Measurements from ENCODE around the gene CSNK2A1.
"Not testable (repeated sequence)": the region's sequence is repeated elsewhere in the genome, so short reads cannot be mapped to it uniquely, and the experiment has no call there.

CSNK2A1 gene

GRCh38 chr20:513429-513828 is 30.2 kb downstream of the CSNK2A1 start:
- Histone ChIP-seq H3K9me3 (ENCODE audit: low read length) (no peaks in the 10 kb centered on the region), H3K4me1 (ENCODE audit: insufficient read depth, low read length) (peaks cover 15% of the 10 kb centered on the region), H3K36me3 (ENCODE audit: insufficient read depth, low read length) (peaks cover 9% of the 10 kb centered on the region), H3K4me3 (ENCODE audit: low read length) (no peak overlapping the region), H3K27me3 (ENCODE audit: insufficient read depth, low read length) (no peaks in the 10 kb centered on the region), H2AFZ (ENCODE audit: low read depth, low read length) (no peak overlapping the region)

GRCh38 chr20:510328-511057 is 33.1 kb downstream of the CSNK2A1 start:
- not testable (repeated sequence) for H3K27me3 ChIP-seq (ENCODE audit: insufficient read depth, low read length)

GRCh38 chr20:508364-508787 is 35.2 kb downstream of the CSNK2A1 start:
- H3K36me3 ChIP-seq (ENCODE audit: insufficient read depth, low read length) = peaks cover 41% of the 10 kb centered on the region
- H3K9me3 ChIP-seq (ENCODE audit: low read length); H3K4me1 ChIP-seq (ENCODE audit: insufficient read depth, low read length): not testable (repeated sequence)

More at GRCh38 chr20:510328-511057, 33.1 kb downstream of the CSNK2A1 start:
- not testable (repeated sequence) for H3K9me3 ChIP-seq (ENCODE audit: low read length); H3K4me3 ChIP-seq (ENCODE audit: low read length); H3K4me1 ChIP-seq (ENCODE audit: insufficient read depth, low read length); H2AFZ ChIP-seq (ENCODE audit: low read depth, low read length)
- peaks cover 32% of the 10 kb centered on the region for H3K36me3 ChIP-seq (ENCODE audit: insufficient read depth, low read length)

GRCh38 chr20:507761-508332 is 35.7 kb downstream of the CSNK2A1 start:
- H3K27me3 ChIP-seq (ENCODE audit: insufficient read depth, low read length) = no peaks in the 10 kb centered on the region
- H2AFZ ChIP-seq (ENCODE audit: low read depth, low read length) = no peak overlapping the region
- H3K9me3 ChIP-seq (ENCODE audit: low read length) = no peaks in the 10 kb centered on the region
- peaks cover 46% of the 10 kb centered on the region for H3K36me3 ChIP-seq (ENCODE audit: insufficient read depth, low read length)
- no peaks in the 10 kb centered on the region for H3K4me1 ChIP-seq (ENCODE audit: insufficient read depth, low read length)
- H3K4me3 ChIP-seq (ENCODE audit: low read length) = no peak overlapping the region

More at GRCh38 chr20:508364-508787, 35.2 kb downstream of the CSNK2A1 start:
- H3K27me3 ChIP-seq (ENCODE audit: insufficient read depth, low read length); H2AFZ ChIP-seq (ENCODE audit: low read depth, low read length); H3K4me3 ChIP-seq (ENCODE audit: low read length): not testable (repeated sequence)

DNA sequence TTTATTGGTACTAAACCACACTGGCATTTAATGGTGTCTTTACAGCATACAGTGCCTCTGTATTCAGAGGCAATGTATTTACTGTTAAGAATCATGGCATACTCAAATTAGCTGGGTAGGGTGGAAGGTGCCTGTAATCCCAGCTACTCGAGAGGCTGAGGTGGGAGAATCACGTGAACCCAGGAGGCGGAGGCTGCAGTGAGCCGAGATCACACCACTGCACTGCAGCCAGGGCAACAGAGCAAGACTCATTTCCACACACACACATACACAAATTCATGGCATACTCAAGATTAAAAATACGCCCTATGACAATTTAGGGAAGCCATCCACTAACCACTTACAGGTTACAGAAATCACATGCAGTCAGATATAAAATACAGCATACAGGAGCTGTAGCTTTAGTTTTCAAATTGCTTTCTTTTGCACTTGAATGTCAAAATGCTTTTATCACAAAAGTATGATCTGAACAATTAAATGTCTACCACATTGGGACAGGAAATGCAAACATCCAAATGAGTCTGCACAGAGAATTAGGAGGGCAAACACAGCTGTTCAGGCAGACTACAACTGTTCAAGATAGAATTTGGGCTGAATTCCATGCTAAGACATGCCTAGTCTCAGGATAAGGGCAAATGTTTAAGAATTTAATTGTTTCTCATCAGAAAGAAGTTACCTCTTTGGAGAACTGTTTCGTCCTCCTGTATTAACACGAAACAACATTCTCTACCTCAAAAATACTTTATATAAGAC is 36.4 kb downstream of the CSNK2A1 start:
- H3K36me3 ChIP-seq (ENCODE audit: insufficient read depth, low read length) = peaks cover 52% of the 10 kb centered on the region

GRCh38 chr20:504632-505075 is 38.9 kb downstream of the CSNK2A1 start:
- H3K27me3 ChIP-seq (ENCODE audit: insufficient read depth, low read length) = no peaks in the 10 kb centered on the region
- no peak overlapping the region for H3K4me3 ChIP-seq (ENCODE audit: low read length)
- no peak overlapping the region for H2AFZ ChIP-seq (ENCODE audit: low read depth, low read length)
- peaks cover 63% of the 10 kb centered on the region for H3K36me3 ChIP-seq (ENCODE audit: insufficient read depth, low read length)
- no peaks in the 10 kb centered on the region for H3K9me3 ChIP-seq (ENCODE audit: low read length)
- H3K4me1 ChIP-seq (ENCODE audit: insufficient read depth, low read length) = no peaks in the 10 kb centered on the region

More for the DNA sequence above, 36.4 kb downstream of the CSNK2A1 start:
- no peaks in the 10 kb centered on the region for H3K9me3 ChIP-seq (ENCODE audit: low read length)
- H3K4me3 ChIP-seq (ENCODE audit: low read length) = no peak overlapping the region
- H3K27me3 ChIP-seq (ENCODE audit: insufficient read depth, low read length) = no peaks in the 10 kb centered on the region
- no peak overlapping the region for H2AFZ ChIP-seq (ENCODE audit: low read depth, low read length)
- no peaks in the 10 kb centered on the region for H3K4me1 ChIP-seq (ENCODE audit: insufficient read depth, low read length)

DNA sequence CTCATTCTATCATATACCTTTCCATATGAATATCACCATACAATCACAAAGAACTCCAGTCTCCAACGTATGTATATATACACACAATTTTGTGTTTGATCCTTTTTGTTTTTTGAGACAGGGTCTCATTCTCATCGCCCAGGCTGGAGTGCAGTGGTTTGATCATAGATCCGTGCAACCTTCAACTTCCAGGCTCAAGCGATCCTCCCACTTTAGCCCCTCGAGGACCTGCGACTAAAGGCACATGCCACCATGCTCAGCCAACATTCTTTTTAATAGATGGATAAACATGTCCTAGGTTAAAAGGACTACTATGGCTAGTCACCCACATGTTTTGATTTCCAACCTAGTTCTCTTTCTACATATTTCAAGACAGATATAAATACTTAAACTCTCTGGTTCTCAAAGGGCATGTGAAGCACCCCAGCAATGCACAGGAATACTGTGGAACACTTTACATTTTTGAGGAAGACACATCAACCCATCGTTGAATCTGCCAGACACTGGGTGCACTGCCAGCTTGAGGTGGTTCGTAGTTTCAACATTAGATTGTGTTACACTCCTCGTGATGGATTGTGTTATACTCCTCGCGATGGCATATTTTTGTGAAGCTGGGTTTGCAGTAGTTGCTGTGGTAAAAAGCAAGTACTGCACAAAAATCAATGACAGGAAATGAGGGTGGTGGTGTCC is 40.4 kb downstream of the CSNK2A1 start:
- no peaks in the 10 kb centered on the region for H3K27me3 ChIP-seq (ENCODE audit: insufficient read depth, low read length)
- no peak overlapping the region for H3K4me3 ChIP-seq (ENCODE audit: low read length)
- no peaks in the 10 kb centered on the region for H3K4me1 ChIP-seq (ENCODE audit: insufficient read depth, low read length)
- no peaks in the 10 kb centered on the region for H3K9me3 ChIP-seq (ENCODE audit: low read length)
- H3K36me3 ChIP-seq (ENCODE audit: insufficient read depth, low read length) = peaks cover 71% of the 10 kb centered on the region
- H2AFZ ChIP-seq (ENCODE audit: low read depth, low read length) = no peak overlapping the region

- H3K36me3 ChIP-seq (ENCODE audit: insufficient read depth, low read length) = peaks cover 78% of the 10 kb centered on the region
- H3K4me1 ChIP-seq (ENCODE audit: insufficient read depth, low read length) = no peaks in the 10 kb centered on the region
- no peaks in the 10 kb centered on the region for H3K27me3 ChIP-seq (ENCODE audit: insufficient read depth, low read length)
Observed at GRCh38 chr20:497979-498378, 45.6 kb downstream of the CSNK2A1 start.

DNA sequence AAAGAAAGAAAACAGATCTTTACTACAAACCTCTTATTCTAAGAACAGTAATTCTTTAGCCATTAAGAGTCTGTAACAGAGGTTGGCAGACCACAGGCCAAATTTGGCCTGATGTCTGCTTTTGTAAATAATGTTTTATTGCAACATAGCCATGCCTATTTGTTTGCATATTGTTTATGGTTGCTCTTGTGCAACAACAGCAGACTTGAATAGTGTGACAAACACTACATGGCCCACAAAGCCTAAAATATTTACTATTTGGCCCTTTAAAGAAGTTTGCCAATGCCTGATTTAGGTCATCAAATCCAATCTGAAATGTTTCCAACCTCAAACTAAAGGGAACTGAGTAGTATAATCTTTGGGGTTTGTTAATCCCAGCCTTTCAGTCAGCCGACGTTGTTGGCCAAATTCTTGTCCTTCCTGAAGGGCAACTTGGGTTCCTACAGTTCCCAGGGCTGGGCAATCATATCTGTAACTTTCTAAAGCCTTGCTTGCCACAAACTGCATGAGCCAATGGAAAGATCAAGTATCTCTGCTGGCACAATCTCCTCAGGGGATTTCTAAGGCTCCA is 47.4 kb downstream of the CSNK2A1 start:
- H3K36me3 ChIP-seq (ENCODE audit: insufficient read depth, low read length) = peaks cover 79% of the 10 kb centered on the region
- H3K4me1 ChIP-seq (ENCODE audit: insufficient read depth, low read length) = no peaks in the 10 kb centered on the region
- H2AFZ ChIP-seq (ENCODE audit: low read depth, low read length) = no peak overlapping the region
- H3K4me3 ChIP-seq (ENCODE audit: low read length) = no peak overlapping the region
- H3K9me3 ChIP-seq (ENCODE audit: low read length) = no peaks in the 10 kb centered on the region
- no peaks in the 10 kb centered on the region for H3K27me3 ChIP-seq (ENCODE audit: insufficient read depth, low read length)

More at GRCh38 chr20:497979-498378, 45.6 kb downstream of the CSNK2A1 start:
- no peak overlapping the region for H2AFZ ChIP-seq (ENCODE audit: low read depth, low read length)
- H3K4me3 ChIP-seq (ENCODE audit: low read length) = no peak overlapping the region
- no peaks in the 10 kb centered on the region for H3K9me3 ChIP-seq (ENCODE audit: low read length)

- H3K4me3 ChIP-seq (ENCODE audit: low read length) = no peak overlapping the region
- no peak overlapping the region for H2AFZ ChIP-seq (ENCODE audit: low read depth, low read length)
- no peaks in the 10 kb centered on the region for H3K27me3 ChIP-seq (ENCODE audit: insufficient read depth, low read length)
- peaks cover 80% of the 10 kb centered on the region for H3K36me3 ChIP-seq (ENCODE audit: insufficient read depth, low read length)
- H3K9me3 ChIP-seq (ENCODE audit: low read length) = no peaks in the 10 kb centered on the region
- H3K4me1 ChIP-seq (ENCODE audit: insufficient read depth, low read length) = no peaks in the 10 kb centered on the region
Observed at GRCh38 chr20:492159-492558, 51.4 kb downstream of the CSNK2A1 start.

- no peak overlapping the region for H2AFZ ChIP-seq (ENCODE audit: low read depth, low read length)
- H3K27me3 ChIP-seq (ENCODE audit: insufficient read depth, low read length) = no peaks in the 10 kb centered on the region
- no peak overlapping the region for H3K4me3 ChIP-seq (ENCODE audit: low read length)
- H3K9me3 ChIP-seq (ENCODE audit: low read length) = no peaks in the 10 kb centered on the region
- no peaks in the 10 kb centered on the region for H3K4me1 ChIP-seq (ENCODE audit: insufficient read depth, low read length)
- H3K36me3 ChIP-seq (ENCODE audit: insufficient read depth, low read length) = peaks cover 86% of the 10 kb centered on the region
Observed at GRCh38 chr20:487655-488054, 55.9 kb downstream of the CSNK2A1 start.

DNA sequence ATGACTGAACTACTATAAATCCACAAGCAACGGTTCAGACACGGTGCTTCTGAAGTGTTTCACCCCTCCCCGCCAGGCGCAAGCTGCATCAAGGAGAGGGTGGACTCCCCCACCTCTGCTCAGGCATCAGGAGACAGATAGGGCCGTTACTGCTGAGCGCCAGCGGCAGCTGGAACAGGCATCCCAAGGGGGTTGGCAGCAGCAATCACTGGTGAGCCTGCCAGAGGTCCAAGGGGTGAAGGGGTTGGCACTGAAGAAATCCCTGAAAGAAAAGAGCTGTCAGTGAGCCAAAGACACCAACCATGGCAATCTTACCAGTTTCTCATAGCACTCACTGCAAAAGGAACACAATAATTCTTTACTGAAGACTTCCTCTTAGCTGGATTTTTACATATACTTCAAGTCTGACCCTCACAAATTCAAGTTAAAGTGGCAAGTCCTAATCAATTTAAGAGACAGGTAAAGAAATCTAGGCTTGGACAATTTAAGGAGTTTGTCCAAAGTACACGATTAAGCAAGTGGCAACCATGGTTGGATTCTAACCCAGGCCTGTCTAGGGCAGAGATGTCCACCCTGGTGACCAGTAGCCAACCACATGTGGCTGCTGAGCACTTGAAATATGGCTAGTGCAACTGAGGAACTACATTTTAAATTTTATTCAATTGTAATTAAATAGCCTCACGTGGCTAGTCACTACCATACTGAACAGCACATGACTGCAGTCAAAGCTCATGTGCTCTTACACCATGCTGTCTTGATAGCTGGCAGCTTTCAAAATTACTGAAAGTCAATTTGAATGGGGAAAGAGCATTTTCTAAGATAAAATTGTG is 59.6 kb downstream of the CSNK2A1 start:
- H3K4me3 ChIP-seq (ENCODE audit: low read length) = no peak overlapping the region
- H3K36me3 ChIP-seq (ENCODE audit: insufficient read depth, low read length) = peaks cover 86% of the 10 kb centered on the region
- no peaks in the 10 kb centered on the region for H3K27me3 ChIP-seq (ENCODE audit: insufficient read depth, low read length)
- no peaks in the 10 kb centered on the region for H3K4me1 ChIP-seq (ENCODE audit: insufficient read depth, low read length)
- H2AFZ ChIP-seq (ENCODE audit: low read depth, low read length) = no peak overlapping the region
- no peaks in the 10 kb centered on the region for H3K9me3 ChIP-seq (ENCODE audit: low read length)
